AG04450 (cell line): Measurements from ENCODE around the gene TNFRSF21. TPM values are rescaled to one million over a fixed set of nuclear protein-coding genes. Genes with fewer than 3 reads are reported as not detected.

Source experiments
- CTCF ChIA-PET: fragments of 300-600, 350-600 bp; formaldehyde crosslinking; extraction: SDS; loops from one replicate; lab custom pipeline; 2022; ENCODE audit warnings: antibody characterized with exemption, inconsistent platforms; lab: Charles Lee
- POLR2A ChIA-PET: fragments of 350-600 bp; formaldehyde crosslinking; extraction: SDS; loops from one replicate; lab custom pipeline; 2021; ENCODE audit warnings: antibody characterized with exemption, inconsistent platforms; lab: Yijun Ruan, JAX
- DNase-seq: peaks from one replicate; pipeline ENCODE4 v3.0.0-alpha.2; 2011; ENCODE audit warnings: low read depth, low spot score
- H3K27ac ChIP-seq: one replicate; pipeline ENCODE4 v1.5.1; 2012; ENCODE audit warnings: low read depth, low read length, control low read depth
- H3K27me3 ChIP-seq: one replicate; pipeline ENCODE4 v1.6.0; 2012; ENCODE audit warnings: low read length; ENCODE audit not compliant: control insufficient read depth, insufficient read depth
- H3K4me3 ChIP-seq: 2 replicates; pipeline ENCODE4 v1.5.1; 2011; ENCODE audit warnings: mild to moderate bottlenecking, low read depth, low read length, control low read depth
- H3K9me3 ChIP-seq: 2 replicates; pipeline ENCODE4 v1.5.1; 2012; ENCODE audit warnings: low read length; ENCODE audit not compliant: control insufficient read depth, insufficient read depth
- polyA plus RNA-seq: library from polyadenylated mRNA; depleted of rRNA; stranded (reverse); fragments of >200 nt; gene quantifications from 2 replicates; pipeline ENCODE4 v1.2.3, GENCODE V29; 2011
- TF ChIP-seq, protein P1 (sequence below): IDR thresholded peaks from 2 replicates; pipeline ENCODE4 v1.5.1; 2011; ENCODE audit warnings: low read depth, low read length, control low read depth, inconsistent platforms

The TNFRSF21 gene
- polyA plus RNA-seq, 1 experiment, result 21.7 TPM

DNA sequence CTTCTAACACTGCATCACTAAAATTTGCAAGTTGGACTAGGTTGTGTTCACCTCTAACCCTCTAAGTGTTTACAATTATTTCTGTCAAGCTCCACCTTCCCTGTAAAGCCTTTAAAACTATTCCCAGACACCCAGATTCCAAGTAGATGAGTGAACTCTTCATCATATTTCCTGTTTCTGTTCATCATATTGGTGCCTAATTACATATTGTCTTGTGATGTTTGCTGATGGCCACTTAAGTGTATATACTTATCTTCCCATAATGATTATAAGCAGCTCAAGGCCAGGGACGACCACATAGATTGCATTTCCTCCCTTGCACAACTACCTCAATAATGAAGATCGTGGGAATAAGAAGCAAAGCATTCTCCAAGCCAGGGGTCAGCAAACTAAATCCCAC, 16.8 kb downstream of the TNFRSF21 start:
- CTCF ChIA-PET, result no interaction called here
- Histone ChIP-seq H3K27ac (no peak overlapping the region), H3K27me3 (no peaks in the 10 kb centered on the region), H3K4me3 (no peak overlapping the region), H3K9me3 (no peaks in the 10 kb centered on the region)
- POLR2A ChIA-PET, result no interaction called here
- TF ChIP-seq, protein P1, sequence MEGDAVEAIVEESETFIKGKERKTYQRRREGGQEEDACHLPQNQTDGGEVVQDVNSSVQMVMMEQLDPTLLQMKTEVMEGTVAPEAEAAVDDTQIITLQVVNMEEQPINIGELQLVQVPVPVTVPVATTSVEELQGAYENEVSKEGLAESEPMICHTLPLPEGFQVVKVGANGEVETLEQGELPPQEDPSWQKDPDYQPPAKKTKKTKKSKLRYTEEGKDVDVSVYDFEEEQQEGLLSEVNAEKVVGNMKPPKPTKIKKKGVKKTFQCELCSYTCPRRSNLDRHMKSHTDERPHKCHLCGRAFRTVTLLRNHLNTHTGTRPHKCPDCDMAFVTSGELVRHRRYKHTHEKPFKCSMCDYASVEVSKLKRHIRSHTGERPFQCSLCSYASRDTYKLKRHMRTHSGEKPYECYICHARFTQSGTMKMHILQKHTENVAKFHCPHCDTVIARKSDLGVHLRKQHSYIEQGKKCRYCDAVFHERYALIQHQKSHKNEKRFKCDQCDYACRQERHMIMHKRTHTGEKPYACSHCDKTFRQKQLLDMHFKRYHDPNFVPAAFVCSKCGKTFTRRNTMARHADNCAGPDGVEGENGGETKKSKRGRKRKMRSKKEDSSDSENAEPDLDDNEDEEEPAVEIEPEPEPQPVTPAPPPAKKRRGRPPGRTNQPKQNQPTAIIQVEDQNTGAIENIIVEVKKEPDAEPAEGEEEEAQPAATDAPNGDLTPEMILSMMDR, result no peak
- no peak for DNase-seq

DNA sequence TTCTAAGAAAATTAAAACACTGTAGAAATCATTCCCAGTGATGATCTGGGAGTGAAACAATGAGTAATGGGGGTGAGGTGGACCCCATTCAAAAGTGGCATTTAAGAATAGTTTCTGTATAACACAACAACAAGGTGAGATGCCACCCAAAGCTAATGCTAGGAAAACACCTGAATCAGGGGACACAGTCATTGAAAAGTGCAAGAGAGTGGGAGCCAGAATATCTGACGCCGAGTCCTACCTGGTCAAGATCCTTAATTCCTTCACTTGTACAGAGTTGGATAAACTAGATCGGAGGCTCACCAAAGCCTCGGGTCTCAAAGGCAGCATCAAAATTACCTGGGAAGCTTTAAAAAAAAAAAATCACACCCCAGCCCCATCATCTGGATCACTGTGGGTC, 17.7 kb downstream of the TNFRSF21 start:
- CTCF ChIA-PET, result no interaction called here
- POLR2A ChIA-PET, result no interaction called here
- TF ChIP-seq, protein P1, result no peak
- DNase-seq, result no peak
- Histone ChIP-seq H3K27ac (no peak overlapping the region), H3K4me3 (no peak overlapping the region), H3K9me3 (no peaks in the 10 kb centered on the region), H3K27me3 (no peaks in the 10 kb centered on the region)

DNA sequence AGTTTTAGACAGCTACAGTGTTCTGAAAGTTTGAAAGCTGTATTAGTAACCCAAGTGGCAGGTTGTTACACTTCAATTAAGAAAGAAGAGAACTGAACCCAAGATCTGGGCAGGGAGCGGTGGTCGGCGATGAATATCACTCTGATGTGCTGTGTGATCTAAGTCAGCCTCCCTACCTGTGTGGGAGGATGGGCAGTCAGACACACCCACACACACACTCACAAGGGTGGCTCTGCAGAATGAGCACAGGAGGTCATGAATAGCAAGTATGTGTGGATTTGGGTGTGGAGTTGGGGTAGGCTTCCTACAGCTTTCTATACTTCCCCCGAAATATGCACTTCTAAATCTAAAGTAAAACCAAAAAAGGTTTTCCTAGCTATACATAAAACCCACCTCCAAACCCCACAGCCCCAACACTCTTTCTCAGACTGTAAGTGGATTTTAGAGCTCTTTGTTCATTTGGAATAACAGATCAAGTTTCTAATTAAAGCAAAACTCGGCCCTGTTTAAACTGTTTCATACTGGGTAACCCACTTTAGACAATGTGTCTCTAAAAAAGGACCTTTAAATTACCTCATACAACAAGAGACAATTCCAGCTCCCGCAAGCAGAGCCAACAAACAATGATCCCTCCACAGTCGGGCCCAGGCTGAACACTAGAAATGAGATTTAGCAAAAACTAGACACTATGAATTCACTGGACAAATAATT, 19.4 kb downstream of the TNFRSF21 start:
- DNase-seq, result no peak
- Histone ChIP-seq H3K9me3 (no peaks in the 10 kb centered on the region), H3K27ac (no peak overlapping the region), H3K27me3 (no peaks in the 10 kb centered on the region), H3K4me3 (no peak overlapping the region)
- CTCF ChIA-PET, result interaction anchor here (0.6 kb wide), 1 partner anchor 192 kb away, joined by 3 read pairs; no protein-coding TSS in a partner anchor
- POLR2A ChIA-PET, result no interaction called here
- TF ChIP-seq, protein P1, result no peak

DNA sequence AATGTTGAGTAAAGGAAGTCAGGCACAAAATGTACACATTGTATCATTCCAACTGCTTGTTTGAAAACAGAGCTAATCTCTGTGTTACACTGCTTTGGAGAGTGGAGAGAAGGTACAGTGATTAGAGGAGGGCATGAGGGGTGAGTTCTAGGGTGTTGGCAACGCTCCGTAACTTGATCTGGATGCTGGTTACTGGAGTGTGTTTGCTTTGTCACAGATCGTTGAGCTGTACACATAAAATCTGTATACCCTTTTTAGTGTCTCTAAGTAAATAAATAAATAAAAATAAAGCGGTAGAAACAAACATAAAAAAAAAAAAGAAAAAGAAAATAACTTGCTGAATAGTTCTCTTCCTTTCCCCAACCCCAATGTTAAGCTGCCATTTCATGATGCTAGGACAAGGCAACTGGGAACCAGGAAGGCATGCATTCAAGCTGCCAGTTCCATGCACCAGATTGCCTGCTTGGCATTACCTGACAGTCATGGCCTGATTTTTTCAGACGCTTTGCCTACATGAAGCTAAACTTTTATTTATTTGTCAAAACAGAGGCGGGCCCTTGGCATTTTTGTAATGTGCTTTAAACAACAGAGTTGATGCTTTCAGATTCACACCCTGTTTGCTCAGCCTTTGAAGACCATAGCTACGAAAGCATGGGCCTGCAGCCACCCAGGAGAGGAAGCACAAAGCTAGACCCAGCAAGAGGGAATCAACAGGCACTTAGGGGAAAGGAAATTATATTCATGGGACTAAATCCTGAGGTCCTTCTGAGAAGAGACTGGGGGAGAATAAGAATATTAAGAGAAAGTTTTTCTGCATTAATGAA, 21.2 kb downstream of the TNFRSF21 start:
- H3K4me3 ChIP-seq, result no peak overlapping the region
- CTCF ChIA-PET, result interaction anchor here (1.2 kb wide), 1 partner anchor 22 kb away, joined by 3 read pairs; no protein-coding TSS in a partner anchor
- no peak for DNase-seq
- no peak overlapping the region for H3K27ac ChIP-seq
- no peaks in the 10 kb centered on the region for H3K27me3 ChIP-seq
- TF ChIP-seq, protein P1, result no peak
- no peaks in the 10 kb centered on the region for H3K9me3 ChIP-seq
- POLR2A ChIA-PET, result interaction anchor here (0.6 kb wide), 1 partner anchor 10 kb away, joined by 3 read pairs; no protein-coding TSS in a partner anchor

DNA sequence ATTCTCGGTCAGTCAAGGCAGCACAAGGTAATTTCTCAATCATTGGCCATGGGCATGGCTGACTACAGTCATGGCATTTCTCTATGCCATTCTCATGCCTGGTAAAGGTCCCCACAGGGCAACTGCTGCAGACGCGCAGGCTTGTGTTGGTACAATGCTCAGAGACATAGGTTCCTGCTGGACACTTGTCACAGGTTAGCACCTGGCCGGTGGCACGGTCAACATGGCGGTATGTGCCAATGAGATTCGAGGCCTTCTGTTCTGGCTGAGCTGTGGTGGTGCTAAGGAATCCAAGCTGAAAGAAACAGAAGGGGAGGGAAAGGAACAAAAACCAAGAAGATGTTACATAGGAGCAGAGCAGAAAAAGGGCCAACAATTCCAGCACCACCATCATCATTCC, 23.4 kb downstream of the TNFRSF21 start:
- no peak for DNase-seq
- ChIA-PET CTCF (no interaction called here), POLR2A (no interaction called here)
- Histone ChIP-seq H3K27ac (no peak overlapping the region), H3K4me3 (no peak overlapping the region), H3K9me3 (no peaks in the 10 kb centered on the region), H3K27me3 (no peaks in the 10 kb centered on the region)
- TF ChIP-seq, protein P1, result no peak
